Heart right ventricle (tissue), 16 donors: ENCODE measurements around the gene LSM14B. TPM values are rescaled to one million over a fixed set of nuclear protein-coding genes. Genes with fewer than 3 reads are reported as not detected.

ENCODE experiments used
- ATAC-seq, 8 donors: fragments of 200-7000 bp; cut with Tn5 transposase; one replicate each; pipeline ENCODE4 v1.9.1; 2020; ENCODE audit warnings: mild to moderate bottlenecking in 8 of 8, moderate library complexity in 8 of 8, moderate number of reproducible peaks in 1 of 8
- DNase-seq, 2 donors: peaks; one replicate each; pipeline ENCODE4 v3.0.0-alpha.2; 2020
- H3K27ac ChIP-seq, 10 donors: fragments of 200-600 bp; sonication (generic) in 2 of 10; one replicate each; pipeline versions ENCODE4 v1.5.0 to v1.8.0; 2020 to 2022; ENCODE audit warnings: mild to moderate bottlenecking in 3 of 10
- H3K27me3 ChIP-seq, 7 donors: fragments of 200-600 bp; one replicate each; pipeline ENCODE4 v1.8.0; 2021 to 2022; ENCODE audit warnings: mild to moderate bottlenecking in 2 of 7
- H3K36me3 ChIP-seq, 9 donors: fragments of 200-600 bp; sonication (generic) in 1 of 9; one replicate each; pipeline versions ENCODE4 v1.5.0 to v1.8.0; 2020 to 2022; ENCODE audit warnings: mild to moderate bottlenecking in 2 of 9
- H3K4me1 ChIP-seq, 9 donors: fragments of 200-600 bp; sonication (generic) in 1 of 9; one replicate each; pipeline versions ENCODE4 v1.5.0 to v1.8.0; 2020 to 2022; ENCODE audit warnings: mild to moderate bottlenecking in 4 of 9
- H3K4me3 ChIP-seq, 10 donors: fragments of 200-600 bp; sonication (generic) in 2 of 10; one replicate each; pipeline versions ENCODE4 v1.5.0 to v1.8.0; 2020 to 2022; ENCODE audit warnings: mild to moderate bottlenecking in 7 of 10, moderate library complexity in 2 of 10
- H3K9me3 ChIP-seq, 11 donors: fragments of 200-600 bp in 10 of 11; sonication (generic) in 2 of 11; one replicate each; pipeline versions ENCODE4 v1.5.0 to v1.8.0; 2013 to 2022; ENCODE audit warnings: mild to moderate bottlenecking in 2 of 11, control low read depth in 1 of 11, moderate library complexity in 1 of 11
- CTCF ChIP-seq, 9 donors: fragments of 200-600 bp; sonication (generic) in 2 of 9; IDR thresholded peaks; one replicate each; pipeline versions ENCODE4 v1.5.0 to v1.8.0; 2021 to 2022; ENCODE audit warnings: antibody characterized with exemption in 9 of 9, mild to moderate bottlenecking in 5 of 9, moderate library complexity in 1 of 9
- WGBS, 2 donors: extraction: QIAGEN DNeasy Blood & Tissue Kit; methylation state at CpG; one replicate each; pipeline ENCODE4 v1.1.7; 2013; ENCODE audit warnings: inconsistent platforms in 1 of 2; 5-methylcytosine and 5-hydroxymethylcytosine counted together
- intact Hi-C, 10 donors: fragments of 100-400 bp; cut with DNase I; formaldehyde crosslinking; loops; one replicate each; pipeline versions ENCODE4 v1.11.1 to v1.14.2; 2022
- polyA plus RNA-seq, 2 donors: library from polyadenylated mRNA; stranded (reverse); fragments of 200-250 nt; gene quantifications; one replicate each; pipeline ENCODE4 v1.2.3, GENCODE V29; 2013
- total RNA-seq, 10 donors: library from RNA; stranded (reverse); fragmentation: NEBNext Ultra II Directional in 3 of 10; extraction: Animal tissue kit (Norgen Biotek cat#: 25700) in 3 of 10; gene quantifications; one replicate each; pipeline versions ENCODE4 v1.2.1 to v1.2.4, GENCODE V29; 2021 to 2023
- donor health status: Arrhythmogenic right ventricular cardiomyopathy.
- donor health status: ischemic (EF 13 %, LVEDD 7.1; RV severe dilation, severe dysfunction).
- donor health status: healthy with polysubstance abuse.
- donor health status: DM: no; HTN: yes; CAD: no.
- donor health status: DM: no; HTN: no; CAD: no.
- donor health status: ischemic (EF 25% LVEDD 6.9; RV normal size, moderate dysfunction).
- donor health status: ischemic (EF 25% LVEDD 5.7; RV mildly dilated, moderate dysfunction).
- donor health status: healthy.
- donor health status: DM: yes; HTN: yes; CAD: no.
- donor health status: Ischemic cardiomyopathy.
- donor health status: ischemic (EF 35%, LVEDD 5.7; RV mildly dilated, moderate dysfunction).
- donor health status: nonischemic (EF 11% LVEDD 7.7; RV severe dilation, severe dysfunction).
- donor health status: DM: yes; HTN: yes; CAD: no.
- donor health status: PGD.
- donor health status: ischemic (EF 29% LVEDD 5.4; RV normal size, mild dysfunction).
- donor health status: nonischemic (EF 23%, LVEDD 6.1; RV moderate dilation, normal function).

Gene LSM14B
- total and polyA plus RNA-seq, 12 donors: 15.7 to 63.7 (median 59.6) TPM

- ATAC-seq: no peak
- Histone ChIP-seq H3K36me3 (peaks cover 0 to 19% (median 0%) of the 10 kb centered on the region in 9 donors), H3K9me3 (peaks cover 0 to 8% (median 0%) of the 10 kb centered on the region in 11 donors), H3K27ac (no peak overlapping the region), H3K4me3 (no peak overlapping the region), H3K27me3 (no peaks in the 10 kb centered on the region), H3K4me1 (peaks cover 4 to 37% (median 21%) of the 10 kb centered on the region in 9 donors)
- no peak for TF ChIP-seq CTCF (IDR thresholded peaks at IDR 0.05)
- 94 to 98% methylated on average over 11 of the region's 11 CpGs for WGBS, 2 donors
- intact Hi-C loops: loop anchor here in 2 of 10 donors (5.0 kb wide), 1 partner anchor 138 kb away; no protein-coding TSS in a partner anchor
- DNase-seq: no peak
Observed at GRCh38 chr20:62150310-62150575, 28.0 kb downstream of the LSM14B start.

GRCh38 chr20:62151225-62151624, 28.9 kb downstream of the LSM14B start:
- H3K4me3 ChIP-seq: no peak overlapping the region
- intact Hi-C loops: loop anchor here in 2 of 10 donors (5.0 kb wide), 1 partner anchor 139 kb away; no protein-coding TSS in a partner anchor
- peaks cover 0 to 30% (median 20%) of the 10 kb centered on the region in 9 donors for H3K4me1 ChIP-seq
- H3K36me3 ChIP-seq: peaks cover 0 to 19% (median 0%) of the 10 kb centered on the region in 9 donors
- no peaks in the 10 kb centered on the region for H3K27me3 ChIP-seq
- DNase-seq (no peak), ATAC-seq (no peak)
- 87 to 93% methylated on average over 10 to 11 of the region's 11 CpGs for WGBS, 2 donors
- peaks cover 0 to 8% (median 0%) of the 10 kb centered on the region in 11 donors for H3K9me3 ChIP-seq
- no peak overlapping the region for H3K27ac ChIP-seq
- no peak for TF ChIP-seq CTCF (IDR thresholded peaks at IDR 0.05)

GRCh38 chr20:62151835-62152364, 29.6 kb downstream of the LSM14B start:
- ATAC-seq: no peak
- 86 to 90% methylated on average over 23 of the region's 23 CpGs for WGBS, 2 donors
- Histone ChIP-seq H3K9me3 (peaks cover 0 to 8% (median 0%) of the 10 kb centered on the region in 11 donors), H3K27me3 (no peaks in the 10 kb centered on the region), H3K27ac (no peak overlapping the region), H3K4me1 (peaks cover 4 to 35% (median 27%) of the 10 kb centered on the region in 9 donors), H3K36me3 (peaks cover 0 to 19% (median 0%) of the 10 kb centered on the region in 9 donors), H3K4me3 (no peak overlapping the region)
- no peak for DNase-seq
- intact Hi-C loops: loop anchor here in 2 of 10 donors (5.0 kb wide), 1 partner anchor 140 kb away; no protein-coding TSS in a partner anchor
- no peak for TF ChIP-seq CTCF (IDR thresholded peaks at IDR 0.05)

- Histone ChIP-seq H3K4me3 (no peak overlapping the region), H3K36me3 (peaks cover 0 to 31% (median 0%) of the 10 kb centered on the region in 9 donors), H3K27ac (no peak overlapping the region), H3K9me3 (peaks cover 0 to 8% (median 0%) of the 10 kb centered on the region in 11 donors), H3K4me1 (peaks cover 5 to 21% (median 14%) of the 10 kb centered on the region in 9 donors), H3K27me3 (no peaks in the 10 kb centered on the region)
- WGBS, 2 donors: 93 to 94% methylated on average over 29 of the region's 29 CpGs
- TF ChIP-seq CTCF (IDR thresholded peaks at IDR 0.05): no peak
- ATAC-seq: no peak
- DNase-seq: no peak
- intact Hi-C loops: loop anchor here in 3 of 10 donors (5.0 kb wide), 1 partner anchor 143 kb away; no protein-coding TSS in a partner anchor
Observed at GRCh38 chr20:62155428-62156253, 33.4 kb downstream of the LSM14B start.
